NCI-H226 (cell line): ENCODE data around the gene WARS2.

Experiments
- DNase-seq: peaks from one replicate; pipeline ENCODE4 v3.0.0-alpha.2; 2015

WARS2 gene

GRCh38 chr1:118995312-118996016 is 145.0 kb downstream of the WARS2 start:
- DNase-seq, result no peak

DNA sequence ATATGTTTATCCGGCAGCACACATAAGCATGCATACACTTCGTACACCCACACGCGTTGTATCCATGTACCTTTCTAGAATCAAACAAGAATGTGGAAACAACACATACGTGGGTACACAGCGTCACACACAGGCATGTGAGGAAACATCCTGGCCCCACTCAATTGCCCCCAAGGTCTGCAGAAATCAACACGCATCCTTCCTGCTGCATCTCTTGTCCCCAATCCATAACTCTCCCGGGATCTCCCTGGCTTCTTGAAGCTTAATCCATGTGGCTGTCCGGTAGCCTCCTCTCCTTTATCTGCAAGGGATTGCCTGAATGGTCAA is 146.8 kb downstream of the WARS2 start:
- DNase-seq, result no peak

GRCh38 chr1:118992868-118993699 is 147.4 kb downstream of the WARS2 start:
- DNase-seq, result no peak

DNA sequence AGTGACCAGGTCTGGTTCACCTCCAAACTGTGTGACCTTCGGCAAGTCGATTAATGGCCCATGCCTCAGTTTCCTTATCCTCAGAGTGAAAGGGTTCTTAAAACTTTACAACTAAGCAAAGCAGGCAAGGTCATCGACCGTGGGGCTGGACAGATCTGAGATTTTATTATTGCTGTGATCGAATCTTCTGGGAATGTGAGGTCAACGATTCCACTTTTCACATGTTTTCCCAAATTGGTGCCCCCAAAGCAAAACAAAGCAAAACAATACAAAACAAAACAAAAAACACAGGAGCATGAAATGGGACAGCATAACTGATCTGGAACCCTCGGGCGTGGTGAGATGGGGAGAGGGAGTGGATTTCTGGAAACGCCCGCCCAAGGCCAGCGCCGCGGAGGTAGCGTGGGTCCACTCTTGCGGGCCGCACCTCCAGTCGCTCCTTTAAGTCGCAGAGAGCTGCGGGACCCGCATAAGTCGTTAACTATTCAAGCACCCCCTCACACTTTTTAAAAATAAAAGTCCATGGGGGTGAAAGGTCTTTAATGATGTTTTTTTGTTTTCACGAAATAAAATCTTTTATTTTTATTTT is 148.1 kb downstream of the WARS2 start:
- no peak for DNase-seq

- DNase-seq, result no peak
Observed at GRCh38 chr1:118991448-118991847, 149.0 kb downstream of the WARS2 start.

DNA sequence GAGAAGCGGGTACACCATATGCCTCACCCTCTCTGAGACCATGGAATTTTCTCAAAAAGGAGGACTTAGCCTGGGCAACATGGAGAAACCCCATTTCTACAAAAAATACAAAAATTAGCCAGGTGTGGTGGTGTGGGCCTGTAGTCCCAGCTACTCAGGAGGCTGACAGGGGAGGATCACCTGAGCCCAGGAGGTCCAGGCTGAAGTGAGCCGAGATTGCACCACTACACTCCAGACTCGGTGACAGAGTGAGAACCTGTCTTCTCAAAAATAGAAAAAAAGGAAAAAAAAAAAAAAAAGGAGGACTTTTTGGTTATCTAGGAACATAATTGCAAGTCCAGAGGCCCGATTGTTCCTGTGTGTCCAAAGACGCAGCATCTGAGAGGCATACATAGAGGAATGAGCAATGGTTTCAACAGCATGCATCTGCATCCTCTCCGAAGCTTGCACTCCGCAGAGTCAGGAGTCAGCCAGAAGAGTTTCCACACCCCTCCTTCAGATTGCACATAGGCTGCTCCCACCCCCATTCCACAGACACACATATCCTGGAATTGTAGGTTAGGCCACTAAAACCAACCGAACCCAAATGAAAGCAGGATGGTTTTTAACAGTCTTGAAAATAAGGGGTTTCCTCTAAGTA is 149.8 kb downstream of the WARS2 start:
- no peak for DNase-seq

- no peak for DNase-seq
Observed at GRCh38 chr1:118989878-118990378, 150.5 kb downstream of the WARS2 start.

- no peak for DNase-seq
Observed at GRCh38 chr1:118989006-118989815, 151.2 kb downstream of the WARS2 start.

- DNase-seq, result no peak
Observed at GRCh38 chr1:118988186-118989005, 152.1 kb downstream of the WARS2 start, which contains the start of gene TBX15. TBX15 (minus strand) TSS chr1:118988343; CDS start chr1:118987795, 548 bp downstream.

GRCh38 chr1:118987468-118988185 is 152.8 kb downstream of the WARS2 start:
- no peak for DNase-seq

GRCh38 chr1:118986555-118987467 is 153.6 kb downstream of the WARS2 start:
- DNase-seq, result no peak

- DNase-seq, result no peak
Observed at GRCh38 chr1:118985640-118986554, 154.6 kb downstream of the WARS2 start.

DNA sequence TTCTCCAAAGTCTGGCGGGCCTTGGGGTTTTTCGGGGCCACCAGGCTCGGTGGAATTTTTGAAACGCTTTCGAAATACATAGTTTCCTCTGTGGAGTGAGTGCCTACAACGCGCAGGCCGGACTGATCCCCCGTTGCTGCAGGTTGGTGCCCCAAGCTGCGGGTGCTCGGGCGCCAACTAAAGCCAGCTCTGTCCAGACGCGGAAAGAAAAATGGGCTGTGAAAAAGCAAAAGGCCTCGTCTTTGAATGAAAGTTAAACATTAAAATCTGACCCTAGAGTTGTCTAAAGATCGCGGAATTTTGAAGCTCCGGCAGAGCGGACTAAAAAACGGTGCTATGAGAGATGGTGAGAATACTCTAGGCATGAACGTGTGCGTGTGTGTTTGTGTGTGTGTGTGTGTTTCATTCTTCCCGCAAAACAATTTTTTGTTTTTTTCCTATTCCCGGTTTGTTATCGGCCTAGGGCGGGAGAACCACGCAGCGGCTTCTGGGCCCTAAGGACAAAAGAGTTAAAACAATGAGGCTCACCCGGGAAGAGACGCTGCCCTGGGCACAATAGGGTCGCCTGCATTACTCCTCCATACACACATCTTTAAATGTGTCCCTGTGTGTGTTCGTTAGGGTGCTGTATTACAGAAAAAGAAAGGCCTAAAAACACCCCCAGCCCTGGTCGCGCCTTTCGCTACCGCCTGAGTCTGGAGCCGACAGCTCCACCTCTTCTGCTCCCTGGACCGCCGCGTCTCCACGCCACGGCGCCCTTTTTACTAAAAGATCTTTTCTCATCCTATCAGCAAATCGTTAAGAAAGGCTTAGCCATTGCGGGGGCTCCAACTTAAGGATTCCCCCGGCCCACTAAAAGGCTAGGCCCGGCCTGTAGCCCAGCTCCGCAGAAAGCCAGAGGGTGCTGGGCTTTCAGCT is 155.5 kb downstream of the WARS2 start:
- no peak for DNase-seq

GRCh38 chr1:118984086-118984721 is 156.2 kb downstream of the WARS2 start:
- DNase-seq, result no peak

DNA sequence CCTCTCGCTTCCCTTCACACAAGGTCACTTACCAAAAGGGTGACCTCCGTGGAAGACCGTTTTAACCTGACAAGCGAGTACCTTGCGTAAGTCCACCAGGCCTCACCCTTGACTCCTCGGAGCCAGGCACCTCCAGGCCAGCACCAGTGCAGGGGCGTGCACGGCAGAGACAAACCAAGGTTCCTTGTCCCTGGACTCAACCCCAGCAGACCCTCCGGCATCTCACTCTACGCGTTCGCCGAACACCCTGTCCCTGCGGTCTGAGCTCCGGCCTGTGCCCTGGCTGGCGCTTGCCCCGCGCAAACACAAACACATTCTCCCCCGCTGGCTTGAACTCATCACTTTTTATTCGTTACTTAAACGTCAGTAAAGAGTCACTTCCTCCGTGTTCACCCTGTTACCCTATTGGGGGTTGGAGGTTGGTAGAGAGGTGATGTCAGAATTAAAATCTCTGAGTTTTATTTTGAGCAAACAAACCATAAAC is 156.9 kb downstream of the WARS2 start:
- no peak for DNase-seq

DNA sequence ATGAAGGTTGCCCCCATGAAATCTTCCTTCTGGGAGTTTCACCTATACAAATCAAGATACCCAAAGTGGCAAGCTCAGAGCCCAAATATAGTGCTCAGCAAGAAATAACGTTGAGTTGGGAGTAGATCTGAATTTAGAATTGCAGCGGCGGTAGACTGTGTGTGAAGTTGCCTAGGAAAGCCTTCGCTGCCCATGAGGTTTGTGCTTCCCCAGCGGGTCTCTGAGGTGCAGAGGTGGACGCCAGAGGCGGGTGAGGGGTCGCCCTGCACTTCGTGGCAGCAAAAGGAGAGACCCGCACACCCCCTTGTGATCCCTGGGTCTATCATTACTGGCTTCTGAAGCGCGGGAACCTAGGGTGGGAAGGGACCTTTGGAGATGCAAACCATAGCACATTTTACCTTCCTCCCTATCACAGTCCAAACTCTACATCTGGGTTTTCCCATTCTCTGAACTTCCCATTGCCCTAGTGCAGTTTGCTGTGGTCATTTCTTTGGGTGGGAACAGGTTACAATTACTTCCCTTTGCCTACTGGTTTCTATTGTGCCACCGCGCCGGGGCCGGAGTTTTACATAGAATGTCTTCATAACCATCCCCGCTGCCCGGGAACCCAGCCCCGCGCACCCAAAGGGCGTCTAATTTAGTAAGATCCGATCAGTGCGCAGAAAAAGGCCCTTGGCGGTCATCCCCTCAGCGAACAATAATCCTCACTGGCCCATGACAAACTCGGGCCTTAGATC is 157.5 kb downstream of the WARS2 start:
- DNase-seq, result no peak
